IMR-90 (cell line): ENCODE results near the gene NTRK3. TPM values are rescaled to one million over a fixed set of nuclear protein-coding genes. Genes with fewer than 3 reads are reported as not detected.

Experiments used
- ATAC-seq: fragments of 200-7000 bp; cut with Tn5 transposase; 2 replicates; pipeline ENCODE4 v1.9.1; 2020; ENCODE audit warnings: low read depth, mild to moderate bottlenecking, moderate library complexity
- BruUV-seq: library from RNA; stranded (reverse); fragments of 400-500 nt; replicated peaks from 2 replicates; lab custom pipeline; 2021; lab: Mats Ljungman, UMichigan
- CTCF ChIA-PET: fragments of 300-600 bp; formaldehyde crosslinking; extraction: SDS; loops from one replicate; lab custom pipeline; 2021; ENCODE audit warnings: antibody characterized with exemption; lab: Yijun Ruan, JAX
- POLR2A ChIA-PET: fragments of 300-600 bp; sonication (Branson Sonifier 250); formaldehyde crosslinking; loops from one replicate; lab custom pipeline; 2022; ENCODE audit warnings: antibody characterized with exemption; ENCODE audit not compliant: unreplicated experiment; lab: Charles Lee
- DNase-seq: peaks from one replicate; pipeline ENCODE4 v3.0.0; 2013
- H2AFZ ChIP-seq: replicated peaks from 2 replicates; pipeline ENCODE3; 2013; ENCODE audit warnings: low read length, mild to moderate bottlenecking; ENCODE audit not compliant: poor library complexity
- H2AK5ac ChIP-seq: 2 replicates; pipeline ENCODE4 v1.6.1; 2013; ENCODE audit warnings: low read depth, low read length, inconsistent platforms
- H2AK9ac ChIP-seq: replicated peaks from 2 replicates; pipeline ENCODE3; 2013; ENCODE audit warnings: mild to moderate bottlenecking, low read depth, low read length, moderate library complexity; ENCODE audit not compliant: poor library complexity
- H2BK120ac ChIP-seq: 2 replicates; pipeline ENCODE4 v1.6.1; 2013; ENCODE audit warnings: low read depth, low read length, inconsistent platforms
- H2BK15ac ChIP-seq: 3 replicates; pipeline ENCODE4 v1.6.1; 2013; ENCODE audit warnings: low read depth, low read length, inconsistent platforms
- H2BK20ac ChIP-seq: 2 replicates; pipeline ENCODE4 v1.6.1; 2013; ENCODE audit warnings: low read depth, mild to moderate bottlenecking, inconsistent platforms, low read length, moderate library complexity
- H2BK5ac ChIP-seq: 2 replicates; pipeline ENCODE4 v1.6.1; 2013; ENCODE audit warnings: mild to moderate bottlenecking, low read depth, low read length, inconsistent platforms; ENCODE audit not compliant: poor library complexity, severe bottlenecking
- H3K14ac ChIP-seq: replicated peaks from 2 replicates; pipeline ENCODE4 v1.6.1; 2013; ENCODE audit warnings: low read depth, low read length, inconsistent platforms
- H3K18ac ChIP-seq: 2 replicates; pipeline ENCODE4 v1.6.1; 2013; ENCODE audit warnings: low read depth, low read length, control low read depth
- H3K23ac ChIP-seq: 2 replicates; pipeline ENCODE4 v1.6.1; 2013; ENCODE audit warnings: low read depth, low read length, inconsistent platforms
- H3K27ac ChIP-seq: 2 replicates; pipeline ENCODE4 v1.5.1; 2013; ENCODE audit warnings: mild to moderate bottlenecking, control low read depth, low read length; ENCODE audit not compliant: insufficient read depth
- H3K27me3 ChIP-seq: 2 replicates; pipeline ENCODE4 v1.6.1; 2013; ENCODE audit warnings: low read length; ENCODE audit not compliant: control insufficient read depth, insufficient read depth
- H3K36me3 ChIP-seq: 2 replicates; pipeline ENCODE4 v1.6.1; 2013; ENCODE audit warnings: low read length, mixed read lengths; ENCODE audit not compliant: control insufficient read depth, insufficient read depth
- H3K4ac ChIP-seq: 2 replicates; pipeline ENCODE4 v1.6.1; 2013; ENCODE audit warnings: low read depth, low read length, inconsistent platforms
- H3K4me1 ChIP-seq: 2 replicates; pipeline ENCODE4 v1.6.1; 2013; ENCODE audit warnings: low read length, mixed read lengths; ENCODE audit not compliant: control insufficient read depth, insufficient read depth
- H3K4me2 ChIP-seq: 2 replicates; pipeline ENCODE4 v1.6.1; 2013; ENCODE audit warnings: low read depth, mild to moderate bottlenecking, control low read depth, low read length, moderate library complexity
- H3K4me3 ChIP-seq: 2 replicates; pipeline ENCODE4 v1.5.1; 2013; ENCODE audit warnings: low read depth, mild to moderate bottlenecking, control low read depth, low read length, moderate library complexity; ENCODE audit not compliant: insufficient read depth
- H3K56ac ChIP-seq: 2 replicates; pipeline ENCODE4 v1.6.1; 2013; ENCODE audit warnings: low read length, inconsistent platforms; ENCODE audit not compliant: insufficient read depth; ENCODE audit errors: extremely low read depth
- H3K79me1 ChIP-seq, 2 experiments: 2 replicates each; pipeline ENCODE4 v1.6.1; 2013; ENCODE audit warnings: low read length in 2 of 2, inconsistent platforms in 1 of 2, low read depth in 1 of 2
- H3K9ac ChIP-seq: 2 replicates; pipeline ENCODE4 v1.6.1; 2013; ENCODE audit warnings: low read depth, low read length, control low read depth
- H3K9me1 ChIP-seq: 2 replicates; pipeline ENCODE4 v1.6.1; 2013; ENCODE audit warnings: low read length, inconsistent platforms; ENCODE audit not compliant: insufficient read depth
- H3K9me3 ChIP-seq: 2 replicates; pipeline ENCODE4 v1.6.1; 2013; ENCODE audit warnings: low read length; ENCODE audit not compliant: control insufficient read depth, insufficient read depth
- H4K20me1 ChIP-seq: 2 replicates; pipeline ENCODE4 v1.6.1; 2013; ENCODE audit warnings: low read length, inconsistent platforms; ENCODE audit not compliant: insufficient read depth
- H4K5ac ChIP-seq: 2 replicates; pipeline ENCODE4 v1.6.1; 2013; ENCODE audit warnings: mild to moderate bottlenecking, low read depth, low read length, control low read depth
- H4K8ac ChIP-seq, 2 experiments: 2 replicates each; pipeline ENCODE4 v1.6.1; 2013; ENCODE audit warnings: low read depth in 2 of 2, low read length in 2 of 2, control low read depth in 1 of 2, inconsistent platforms in 1 of 2
- H4K91ac ChIP-seq: 2 replicates; pipeline ENCODE4 v1.6.1; 2013; ENCODE audit warnings: low read depth, low read length, inconsistent platforms; ENCODE audit not compliant: insufficient read depth
- BHLHE40 ChIP-seq: fragments of 150-350 bp; IDR thresholded peaks from 2 replicates; pipeline ENCODE4 v1.6.1; 2016; ENCODE audit warnings: mild to moderate bottlenecking, low read depth, low read length
- CEBPB ChIP-seq: IDR thresholded peaks from 2 replicates; pipeline ENCODE4 v1.6.1; 2012; ENCODE audit warnings: low read depth, low read length, improper control_type of control experiment
- CHD1 ChIP-seq: IDR thresholded peaks from 2 replicates; pipeline ENCODE4 v1.6.1; 2012; ENCODE audit warnings: low read depth, low read length, improper control_type of control experiment
- CTCF ChIP-seq: conservative IDR thresholded peaks from 2 replicates; pipeline ENCODE4 v1.5.1; 2012; ENCODE audit warnings: mild to moderate bottlenecking, low read depth, low read length, improper control_type of control experiment
- FOS ChIP-seq: fragments of 150-350 bp; IDR thresholded peaks from 2 replicates; pipeline ENCODE4 v1.6.1; 2016; ENCODE audit warnings: low read depth, low read length
- MAFK ChIP-seq: IDR thresholded peaks from 2 replicates; pipeline ENCODE4 v1.6.1; 2012; ENCODE audit warnings: low read depth, low read length, improper control_type of control experiment
- MAZ ChIP-seq: IDR thresholded peaks from 2 replicates; pipeline ENCODE4 v1.6.1; 2012; ENCODE audit warnings: low read depth, mild to moderate bottlenecking, low read length, improper control_type of control experiment, moderate library complexity, borderline replicate concordance
- MXI1 ChIP-seq: IDR thresholded peaks from 2 replicates; pipeline ENCODE4 v1.6.1; 2012; ENCODE audit warnings: low read depth, mild to moderate bottlenecking, low read length, moderate library complexity, borderline replicate concordance
- NFE2L2 ChIP-seq: fragments of 150-350 bp; IDR thresholded peaks from 2 replicates; pipeline ENCODE4 v1.6.1; 2016; ENCODE audit warnings: low read depth, mild to moderate bottlenecking, low read length
- POLR2A ChIP-seq: IDR thresholded peaks from 2 replicates; pipeline ENCODE4 v1.6.1; 2012; ENCODE audit warnings: mild to moderate bottlenecking, low read depth, low read length
- RAD21 ChIP-seq: IDR thresholded peaks from 2 replicates; pipeline ENCODE4 v1.6.1; 2012; ENCODE audit warnings: low read length, improper control_type of control experiment
- RCOR1 ChIP-seq: IDR thresholded peaks from 2 replicates; pipeline ENCODE4 v1.6.1; 2012; ENCODE audit warnings: mild to moderate bottlenecking, low read length, improper control_type of control experiment; ENCODE audit not compliant: insufficient replicate concordance
- RFX5 ChIP-seq: IDR thresholded peaks from 2 replicates; pipeline ENCODE4 v1.8.0; 2012; ENCODE audit warnings: low read depth, mild to moderate bottlenecking, low read length, moderate library complexity
- SMC3 ChIP-seq: fragments of 150-350 bp; IDR thresholded peaks from 2 replicates; pipeline ENCODE4 v1.6.1; 2016; ENCODE audit warnings: low read depth, mild to moderate bottlenecking, antibody characterized with exemption, low read length, moderate library complexity
- WGBS, 2 experiments: methylation state at CpG; one replicate each; pipeline versions ENCODE4 v1.1.5 to v1.1.7; 2013; ENCODE audit warnings: missing lambda C conversion rate in 2 of 2; ENCODE audit not compliant: insufficient read length in 1 of 2; ENCODE audit errors: extremely low coverage in 2 of 2; 5-methylcytosine and 5-hydroxymethylcytosine counted together
- dilution Hi-C: fragments of 300-500 bp; cut with HindIII; formaldehyde crosslinking; loops from one replicate; pipeline ENCODE4 v1.14.3; 2018; ENCODE audit warnings: low sequenced_read_pairs; ENCODE audit not compliant: unreplicated experiment
- in situ Hi-C: fragments of 300-500 bp; cut with MboI; formaldehyde crosslinking; loops from 3 replicates; pipeline ENCODE4 v1.14.3; 2019; ENCODE audit warnings: low sequenced_read_pairs, inconsistent platforms, mixed read lengths
- intact Hi-C: fragments of 100-400 bp; cut with micrococcal nuclease; formaldehyde crosslinking; loops from 2 replicates; pipeline ENCODE4 v1.10.0; 2022
- polyA plus RNA-seq, 3 experiments: library from polyadenylated mRNA; depleted of rRNA; stranded (reverse); fragments of >200 nt; gene quantifications; 2 replicates each; pipeline ENCODE4 v1.2.3, GENCODE V29; 2012; ENCODE audit warnings: low replicate concordance in 1 of 3
- total RNA-seq: library from RNA; depleted of rRNA; stranded (reverse); fragments of >200 nt; gene quantifications from 2 replicates; pipeline ENCODE4 v1.2.3, GENCODE V29; 2012
- TF ChIP-seq, protein P1 (sequence below): fragments of 150-350 bp; IDR thresholded peaks from 2 replicates; pipeline ENCODE4 v1.6.1; 2017; ENCODE audit warnings: mild to moderate bottlenecking, antibody characterized with exemption, low read length, low read depth
- TF ChIP-seq, protein P2 (sequence below): fragments of 150-350 bp; IDR thresholded peaks from 2 replicates; pipeline ENCODE4 v1.6.1; 2016; ENCODE audit warnings: low read depth, mild to moderate bottlenecking, low read length, moderate library complexity, borderline replicate concordance

Gene NTRK3
- total and polyA plus RNA-seq, 2 of the 4 experiments (the other 2 are of a cell fraction) = under 0.01 to 0.15 TPM

- Histone ChIP-seq H3K36me3 (no peaks in the 10 kb centered on the region), H3K4me2 (no peak overlapping the region), H3K56ac (no peak overlapping the region), H2BK20ac (no peak overlapping the region), H2BK15ac (no peak overlapping the region), H3K27me3 (no peaks in the 10 kb centered on the region), H3K9me1 (no peaks in the 10 kb centered on the region), H3K9ac (no peak overlapping the region), H2AFZ (no peak overlapping the region), H2AK5ac (no peak overlapping the region), H4K20me1 (no peaks in the 10 kb centered on the region), H3K9me3 (peaks cover 6% of the 10 kb centered on the region), H4K91ac (no peak overlapping the region), H4K8ac (no peak overlapping the region), H3K4me1 (no peaks in the 10 kb centered on the region), H3K79me1 (no peaks in the 10 kb centered on the region), H3K18ac (no peak overlapping the region), H2BK5ac (no peak overlapping the region), H4K5ac (no peak overlapping the region), H3K14ac (no peak overlapping the region), H3K23ac (no peak overlapping the region), H3K27ac (no peak overlapping the region), H2AK9ac (no peak overlapping the region), H3K4me3 (no peak overlapping the region), H2BK120ac (no peak overlapping the region), H3K4ac (no peak overlapping the region)
- ChIA-PET POLR2A (no interaction called here), CTCF (no interaction called here)
- ATAC-seq (no peak), DNase-seq (no peak)
- no CpG with 5 or more reads among the region's 1 CpG for WGBS, 2 experiments
- in situ Hi-C loops (no loop called here), intact Hi-C loops (no loop called here), dilution Hi-C loops (no loop called here)
- no TSS peak for BruUV-seq
- TF ChIP-seq, protein P1, sequence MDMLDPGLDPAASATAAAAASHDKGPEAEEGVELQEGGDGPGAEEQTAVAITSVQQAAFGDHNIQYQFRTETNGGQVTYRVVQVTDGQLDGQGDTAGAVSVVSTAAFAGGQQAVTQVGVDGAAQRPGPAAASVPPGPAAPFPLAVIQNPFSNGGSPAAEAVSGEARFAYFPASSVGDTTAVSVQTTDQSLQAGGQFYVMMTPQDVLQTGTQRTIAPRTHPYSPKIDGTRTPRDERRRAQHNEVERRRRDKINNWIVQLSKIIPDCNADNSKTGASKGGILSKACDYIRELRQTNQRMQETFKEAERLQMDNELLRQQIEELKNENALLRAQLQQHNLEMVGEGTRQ = no peak
- TF ChIP-seq RFX5 = no peak
- TF ChIP-seq CHD1 = no peak
- TF ChIP-seq RAD21 = no peak
- no peak for TF ChIP-seq SMC3
- TF ChIP-seq MXI1 = no peak
- no peak for TF ChIP-seq BHLHE40
- TF ChIP-seq RCOR1 = no peak
- no peak for TF ChIP-seq NFE2L2
- no peak for TF ChIP-seq POLR2A
- TF ChIP-seq FOS = no peak
- no peak for TF ChIP-seq MAZ
- TF ChIP-seq, protein P2, sequence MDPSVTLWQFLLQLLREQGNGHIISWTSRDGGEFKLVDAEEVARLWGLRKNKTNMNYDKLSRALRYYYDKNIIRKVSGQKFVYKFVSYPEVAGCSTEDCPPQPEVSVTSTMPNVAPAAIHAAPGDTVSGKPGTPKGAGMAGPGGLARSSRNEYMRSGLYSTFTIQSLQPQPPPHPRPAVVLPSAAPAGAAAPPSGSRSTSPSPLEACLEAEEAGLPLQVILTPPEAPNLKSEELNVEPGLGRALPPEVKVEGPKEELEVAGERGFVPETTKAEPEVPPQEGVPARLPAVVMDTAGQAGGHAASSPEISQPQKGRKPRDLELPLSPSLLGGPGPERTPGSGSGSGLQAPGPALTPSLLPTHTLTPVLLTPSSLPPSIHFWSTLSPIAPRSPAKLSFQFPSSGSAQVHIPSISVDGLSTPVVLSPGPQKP = no peak
- no peak for TF ChIP-seq MAFK
- TF ChIP-seq CTCF = no peak
- no peak for TF ChIP-seq CEBPB
These were observed 252.1 kb downstream of the NTRK3 start for GRCh38 chr15:88004399-88004798.
